C4-2B (cell line): ENCODE data around the gene LTB4R2.

Source experiments
- H3K27ac ChIP-seq: fragments of 450-650 bp; 2 replicates; pipeline ENCODE4 v1.5.1; 2017
- CTCF ChIP-seq: fragments of 450-650 bp; conservative IDR thresholded peaks from 2 replicates; pipeline ENCODE4 v1.5.1; 2017; ENCODE audit warnings: mild to moderate bottlenecking
- ZFX ChIP-seq: fragments of 450-650 bp; IDR thresholded peaks from 2 replicates; pipeline ENCODE4 v1.6.1; 2017

The LTB4R2 gene, protein sequence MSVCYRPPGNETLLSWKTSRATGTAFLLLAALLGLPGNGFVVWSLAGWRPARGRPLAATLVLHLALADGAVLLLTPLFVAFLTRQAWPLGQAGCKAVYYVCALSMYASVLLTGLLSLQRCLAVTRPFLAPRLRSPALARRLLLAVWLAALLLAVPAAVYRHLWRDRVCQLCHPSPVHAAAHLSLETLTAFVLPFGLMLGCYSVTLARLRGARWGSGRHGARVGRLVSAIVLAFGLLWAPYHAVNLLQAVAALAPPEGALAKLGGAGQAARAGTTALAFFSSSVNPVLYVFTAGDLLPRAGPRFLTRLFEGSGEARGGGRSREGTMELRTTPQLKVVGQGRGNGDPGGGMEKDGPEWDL

DNA sequence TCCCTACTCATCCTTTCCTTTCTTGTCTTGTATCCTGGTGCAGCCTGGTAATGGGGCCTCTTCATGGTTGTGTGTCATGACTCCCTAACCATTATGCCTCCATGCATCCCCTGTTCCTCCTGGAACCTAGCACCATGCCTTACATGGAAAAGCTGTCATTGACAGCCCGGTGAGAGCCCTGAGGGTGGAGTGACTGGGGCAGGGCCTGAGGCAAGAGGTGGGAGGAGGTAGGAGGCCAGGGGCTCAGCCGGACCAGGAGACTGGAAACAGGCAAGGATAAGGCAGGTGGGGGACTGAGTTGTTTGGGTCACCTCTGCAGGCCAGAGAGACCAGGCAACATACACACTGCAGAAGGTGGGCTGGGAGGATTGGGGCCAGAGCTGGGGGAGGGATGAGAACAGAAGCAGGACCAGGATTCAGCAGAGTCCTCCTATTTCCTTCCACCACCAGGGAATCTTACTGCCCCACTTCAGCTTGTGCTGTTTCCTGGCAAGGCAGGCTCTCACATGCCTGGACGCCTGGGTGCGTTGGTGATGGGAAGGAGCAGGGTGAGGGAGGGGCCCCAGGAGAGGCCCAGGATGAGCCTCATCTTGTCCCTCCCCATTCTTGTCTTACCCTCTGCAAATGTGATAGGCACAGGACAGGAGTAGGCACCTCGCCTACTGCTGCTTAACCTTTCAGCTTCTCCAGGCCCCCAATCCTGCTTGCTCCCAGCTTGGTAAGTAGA lies at the start of gene LTB4R2:
Gene LTB4R2 (plus strand): TSS at position 603 of the 727 bp plus-strand sequence. CDS start 525 bp downstream, outside the sequence.
- H3K27ac ChIP-seq = peak within 1 kb of the TSS; percentile 76
- TF ChIP-seq ZFX (no peak), CTCF (no peak)

DNA sequence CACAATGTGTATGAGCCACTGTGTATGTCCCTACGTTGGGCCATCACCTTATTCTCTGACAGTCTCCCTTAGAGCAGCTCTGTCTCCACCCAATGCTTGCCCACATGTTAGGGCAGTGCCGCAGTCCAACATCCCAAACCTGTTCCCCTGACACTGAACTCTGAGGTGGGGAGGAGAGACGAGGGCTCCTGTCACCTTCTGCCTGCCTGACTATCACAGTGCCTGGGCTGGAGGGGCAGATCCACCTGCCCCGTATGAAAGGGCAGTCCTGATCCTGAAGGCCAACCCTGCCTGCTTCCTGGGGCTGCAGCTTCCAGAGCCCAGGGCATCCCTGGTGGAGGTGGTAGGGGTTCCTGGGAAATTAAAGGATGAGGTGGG lies 49.2 kb upstream of the LTB4R2 start:
- TF ChIP-seq ZFX (no peak), CTCF (no peak)

GRCh38 chr14:24261256-24261968 lies 48.5 kb upstream of the LTB4R2 start:
- no peak for TF ChIP-seq ZFX
- TF ChIP-seq CTCF = no peak
- no peak overlapping the region for H3K27ac ChIP-seq

More for the DNA sequence above, 49.2 kb upstream of the LTB4R2 start:
- H3K27ac ChIP-seq = no peak overlapping the region

DNA sequence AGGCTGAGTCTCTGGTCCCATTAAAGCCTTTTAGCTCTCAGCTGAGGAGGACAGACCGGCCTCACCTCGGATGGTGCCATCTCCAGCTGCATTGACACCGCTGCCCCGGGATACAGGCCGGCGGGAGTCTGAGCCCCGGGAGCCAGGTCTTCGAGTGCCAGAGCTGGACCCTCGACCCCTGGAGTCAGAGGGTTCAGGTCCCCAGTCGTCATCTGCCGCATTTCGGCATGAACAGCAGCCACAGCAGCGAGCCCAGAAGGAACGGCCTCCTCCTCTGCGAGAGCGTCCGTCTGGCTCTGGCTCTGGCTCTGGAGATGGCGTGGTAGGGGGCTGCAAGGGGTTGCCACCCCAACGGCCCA lies 48.0 kb upstream of the LTB4R2 start:
- TF ChIP-seq ZFX = no peak
- no peak for TF ChIP-seq CTCF
- no peak overlapping the region for H3K27ac ChIP-seq

DNA sequence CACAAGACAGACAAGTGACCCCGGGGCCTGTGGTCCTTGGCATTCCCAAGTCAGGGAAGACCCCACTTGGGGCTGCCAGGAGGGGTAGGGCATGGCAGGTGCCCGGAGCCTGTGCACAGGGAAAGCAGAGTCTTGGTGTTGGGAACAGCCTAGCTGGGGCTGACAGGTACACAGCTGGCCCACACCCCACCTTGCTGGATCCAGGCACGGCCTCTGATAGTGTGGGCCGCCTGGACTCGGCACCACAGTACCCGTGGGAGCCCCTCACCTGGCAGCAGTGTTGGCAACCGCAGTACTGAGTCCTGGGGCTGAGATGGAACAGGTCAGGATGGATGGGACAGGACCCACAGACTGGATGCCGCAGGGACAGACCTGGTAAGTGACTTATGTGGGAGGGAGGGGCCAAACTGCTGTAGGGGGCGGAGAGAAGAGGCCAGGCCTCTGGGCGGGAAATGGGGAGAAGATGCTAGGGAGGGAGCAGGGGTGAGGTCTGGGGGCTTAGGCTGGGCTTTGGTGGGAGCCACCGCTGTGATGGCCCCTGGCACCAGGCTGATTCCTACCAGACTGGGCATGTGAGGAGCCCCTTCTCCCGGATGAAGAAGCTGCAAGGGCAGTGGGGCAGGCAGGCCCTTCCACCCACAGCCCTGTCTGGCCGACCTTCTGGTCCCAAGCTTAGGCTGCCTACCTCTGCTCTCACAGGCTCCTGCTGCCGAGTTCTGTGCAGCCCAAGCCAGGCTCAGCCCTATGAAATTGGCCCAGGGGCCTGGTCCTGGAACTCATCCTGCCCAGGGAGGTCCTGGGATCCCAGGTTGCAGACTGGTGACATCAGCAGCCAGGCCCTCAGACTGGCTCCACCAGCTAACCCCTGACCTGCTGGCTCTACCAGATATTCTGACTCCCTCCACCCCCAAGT lies 46.9 kb upstream of the LTB4R2 start, which contains the start of gene TGM1:
Gene TGM1 (minus strand): TSS at position 357 of the 913 bp plus-strand sequence. CDS start 825 bp downstream, outside the sequence.
- H3K27ac ChIP-seq = peak within 1 kb of the TSS; percentile 14
- TF ChIP-seq CTCF (no peak), ZFX (no peak)

DNA sequence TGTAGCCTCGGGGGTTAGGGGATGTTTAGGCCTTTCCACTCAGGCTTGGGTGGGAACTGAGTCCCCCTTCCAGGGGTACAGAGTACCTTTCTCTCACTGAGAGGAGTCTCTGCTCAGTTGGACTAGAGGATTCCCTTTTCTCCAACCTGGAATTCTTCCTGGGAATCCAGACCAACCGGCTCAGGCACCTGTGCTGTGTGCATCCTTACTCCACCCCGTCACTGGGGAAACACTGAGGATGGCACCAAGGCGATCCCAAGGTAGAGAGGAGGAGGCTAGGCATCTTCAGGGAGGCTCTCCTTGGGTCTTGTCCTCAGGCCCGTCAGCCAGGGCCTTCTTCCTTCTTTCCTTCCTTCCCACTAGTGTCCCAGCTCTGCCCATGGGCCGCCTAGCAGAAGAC lies 46.1 kb upstream of the LTB4R2 start:
- TF ChIP-seq CTCF = no peak
- TF ChIP-seq ZFX = no peak
- peak overlapping the region; percentile 14 for H3K27ac ChIP-seq
